ENCODE measurements around the gene TMEM204.

The TMEM204 gene

DNA sequence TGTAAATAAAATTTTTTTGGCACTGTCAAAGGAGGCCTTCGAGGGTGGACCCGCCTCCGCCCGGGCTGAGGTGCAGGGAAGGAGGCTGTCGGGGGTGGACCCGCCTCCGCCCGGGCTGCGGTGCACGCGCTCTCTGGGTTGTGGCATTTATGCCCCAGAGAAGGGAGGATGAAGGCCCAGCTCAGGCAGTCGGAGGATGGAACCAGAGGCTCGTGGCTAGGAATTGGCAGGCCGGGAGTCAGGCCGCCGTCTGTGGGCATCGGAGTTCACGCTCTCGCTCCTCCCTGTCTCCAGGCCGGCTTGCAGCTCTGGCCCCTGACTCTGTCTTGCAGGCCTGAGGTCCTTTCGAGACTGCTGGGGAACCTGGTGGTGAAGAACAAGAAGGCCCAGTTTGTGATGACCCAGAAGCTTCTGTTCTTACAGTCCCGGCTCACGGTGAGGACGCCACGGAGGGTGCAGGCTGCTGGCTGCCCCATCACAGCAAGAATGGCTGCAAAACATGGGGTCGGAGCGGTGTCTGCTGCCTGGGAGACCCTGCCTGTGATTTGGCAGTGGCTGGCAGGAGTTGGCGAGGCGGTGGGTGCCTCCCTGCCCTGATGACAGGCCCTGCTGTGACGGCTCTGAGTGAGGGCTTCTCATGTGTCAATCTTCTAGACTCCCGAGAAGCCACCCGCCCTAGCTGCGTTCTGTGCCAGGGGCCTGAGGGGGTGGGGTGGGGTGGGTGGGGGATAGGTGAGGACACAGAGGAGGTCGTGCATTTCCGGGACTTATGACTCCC is 34.4 kb upstream of the TMEM204 start:
- DNase-seq (ENCODE audit: extremely low read depth in 1 of 2, low read depth in 1 of 2), result no peak

GRCh38 chr16:1499756-1500464 is 33.6 kb upstream of the TMEM204 start:
- no peak for DNase-seq (ENCODE audit: extremely low read depth in 1 of 2, low read depth in 1 of 2)

- DNase-seq (ENCODE audit: extremely low read depth in 1 of 2, low read depth in 1 of 2), result no peak
Observed at GRCh38 chr16:1500465-1501150, 32.9 kb upstream of the TMEM204 start.

DNA sequence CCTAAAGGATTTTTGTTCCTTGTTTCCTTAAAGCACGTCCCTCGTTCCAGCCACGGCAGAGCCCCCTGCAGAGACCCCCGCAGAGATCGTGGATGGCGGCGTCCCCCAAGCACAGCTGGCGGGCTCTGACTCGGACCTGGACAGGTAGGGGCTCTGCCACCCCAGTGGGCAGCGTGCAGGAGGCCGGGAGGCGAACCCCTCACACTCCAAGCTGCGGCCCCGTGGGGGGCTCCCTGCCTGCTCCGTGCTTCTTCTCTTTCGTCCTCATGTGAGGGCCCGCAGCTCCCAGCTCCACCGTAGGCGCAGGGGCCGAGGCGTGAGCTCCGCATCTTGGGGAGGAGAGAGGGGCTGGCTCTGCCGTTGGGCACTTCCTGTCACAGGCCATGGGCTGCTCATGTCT is 31.8 kb upstream of the TMEM204 start:
- no peak for DNase-seq (ENCODE audit: extremely low read depth in 1 of 2, low read depth in 1 of 2)

GRCh38 chr16:1502092-1503004 is 31.1 kb upstream of the TMEM204 start:
- DNase-seq (ENCODE audit: extremely low read depth in 1 of 2, low read depth in 1 of 2), result no peak

- DNase-seq (ENCODE audit: extremely low read depth in 1 of 2, low read depth in 1 of 2), result no peak
Observed at GRCh38 chr16:1503110-1503955, 30.1 kb upstream of the TMEM204 start.

GRCh38 chr16:1505073-1505844 is 28.2 kb upstream of the TMEM204 start:
- no peak for DNase-seq (ENCODE audit: extremely low read depth in 1 of 2, low read depth in 1 of 2)

- DNase-seq (ENCODE audit: extremely low read depth in 1 of 2, low read depth in 1 of 2), result no peak
Observed at GRCh38 chr16:1505912-1506311, 27.6 kb upstream of the TMEM204 start.

- DNase-seq (ENCODE audit: extremely low read depth in 1 of 2, low read depth in 1 of 2), result no peak
Observed at GRCh38 chr16:1506494-1507213, 26.8 kb upstream of the TMEM204 start.

DNA sequence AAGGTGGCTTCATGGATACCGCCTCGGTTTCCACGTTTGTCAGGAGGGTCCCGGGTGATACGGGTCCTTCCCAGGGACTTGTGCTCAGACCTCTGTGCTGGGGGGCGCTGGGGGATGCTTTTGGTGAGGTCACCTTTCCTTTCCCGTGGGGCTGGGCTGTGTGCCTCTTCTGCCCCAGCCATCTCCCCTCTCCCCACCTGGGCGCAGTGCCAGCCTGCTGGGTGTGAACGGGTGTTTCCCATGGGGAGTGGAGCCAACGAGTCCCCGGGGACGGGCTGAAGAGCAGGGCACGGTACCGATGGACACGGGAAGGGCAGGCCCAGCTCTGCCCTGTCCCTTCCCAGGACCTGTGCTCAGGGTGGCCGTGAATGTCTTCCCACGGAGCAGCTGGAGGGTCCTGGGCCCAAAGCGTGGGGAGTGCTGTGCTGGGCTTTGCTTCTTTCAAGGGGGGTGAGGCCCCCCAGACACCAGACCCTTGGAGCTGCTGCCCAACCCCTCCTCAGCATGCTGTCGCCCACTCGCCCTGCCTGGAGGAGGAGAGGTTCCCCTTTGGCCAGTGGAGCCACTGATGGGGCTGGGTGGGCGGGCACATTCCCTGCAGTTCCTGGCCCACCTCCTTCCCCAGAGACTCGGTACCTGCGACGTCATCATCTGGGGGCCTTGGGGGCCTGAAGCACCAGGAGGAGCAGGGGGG is 24.8 kb upstream of the TMEM204 start:
- DNase-seq (ENCODE audit: extremely low read depth in 1 of 2, low read depth in 1 of 2), result no peak

DNA sequence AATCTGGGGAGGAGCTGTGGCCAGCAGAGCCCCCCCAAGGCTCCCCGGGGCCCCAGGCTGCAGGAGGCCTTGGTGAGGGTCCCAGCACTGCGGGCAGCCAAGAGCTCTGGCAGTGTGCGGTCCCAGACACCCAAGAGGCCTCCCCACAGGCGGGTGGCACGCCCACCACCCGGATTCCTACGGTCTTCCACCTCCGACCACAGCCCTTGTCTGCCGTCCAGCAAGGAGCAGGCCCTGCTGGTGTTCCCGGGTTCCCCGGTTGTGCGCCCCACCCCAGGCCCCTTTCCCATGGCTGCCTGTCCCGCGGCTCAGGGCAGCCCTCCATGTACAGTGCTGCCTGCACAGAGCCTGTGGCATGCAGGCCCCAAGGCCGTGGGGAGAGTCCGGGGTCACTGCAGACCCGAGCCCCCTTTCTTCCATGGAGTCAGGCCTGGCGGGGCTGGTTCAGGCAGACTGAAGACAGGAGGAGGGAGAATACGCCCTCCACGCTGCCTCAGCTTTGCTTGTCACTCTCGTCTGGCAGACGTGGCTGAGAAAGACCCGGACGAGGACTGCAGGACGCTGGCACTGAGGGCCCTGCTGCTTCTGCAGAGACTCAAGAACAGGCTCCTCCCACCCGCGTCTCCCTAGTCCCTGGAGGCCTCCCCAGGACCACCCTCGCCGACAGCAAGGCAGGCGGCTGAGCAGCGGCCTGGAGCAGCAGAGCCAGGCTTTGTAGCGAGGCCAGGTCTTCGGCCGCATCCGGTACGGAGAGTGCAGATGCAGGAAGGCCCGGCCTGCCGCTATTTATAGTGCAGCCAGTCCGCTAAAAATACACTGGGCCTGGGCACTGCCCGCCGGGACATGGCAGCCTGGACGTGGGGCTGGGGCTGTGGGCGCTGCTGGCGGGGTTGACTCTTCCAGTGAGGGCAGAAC is 23.9 kb upstream of the TMEM204 start:
- no peak for DNase-seq (ENCODE audit: extremely low read depth in 1 of 2, low read depth in 1 of 2)

DNA sequence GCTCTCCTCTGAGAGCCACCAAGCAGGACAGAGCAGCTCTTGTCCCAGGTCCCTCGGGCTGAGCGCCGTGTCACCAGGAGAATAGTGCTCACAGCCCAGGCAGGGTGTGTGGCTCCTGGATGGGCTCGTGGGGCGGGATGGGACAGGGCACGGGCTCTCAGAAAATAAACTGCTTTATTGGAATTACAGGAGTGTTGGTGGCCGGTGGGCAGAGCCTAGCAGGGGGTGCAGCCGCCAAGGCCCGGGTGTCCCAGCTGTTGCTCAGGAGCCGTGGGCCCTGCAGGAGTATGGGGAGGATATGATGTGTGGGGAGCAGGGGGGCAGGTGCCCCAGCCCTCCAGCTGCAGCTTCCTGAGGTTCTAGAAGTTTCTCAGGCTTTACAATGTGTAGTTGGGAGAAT is 23.2 kb upstream of the TMEM204 start:
- no peak for DNase-seq (ENCODE audit: extremely low read depth in 1 of 2, low read depth in 1 of 2)

GRCh38 chr16:1510941-1511351 is 22.5 kb upstream of the TMEM204 start:
- no peak for DNase-seq (ENCODE audit: extremely low read depth in 1 of 2, low read depth in 1 of 2)

GRCh38 chr16:1511662-1512569 is 21.6 kb upstream of the TMEM204 start:
- no peak for DNase-seq (ENCODE audit: extremely low read depth in 1 of 2, low read depth in 1 of 2)

- no peak for DNase-seq (ENCODE audit: extremely low read depth in 1 of 2, low read depth in 1 of 2)
Observed at GRCh38 chr16:1512774-1513173, 20.7 kb upstream of the TMEM204 start.

GRCh38 chr16:1514507-1514906 is 19.0 kb upstream of the TMEM204 start:
- DNase-seq (ENCODE audit: extremely low read depth in 1 of 2, low read depth in 1 of 2), result no peak
